Hindlimb muscle (tissue), 1 donor: Measurements from ENCODE around the gene GLRX. TPM values are rescaled to one million over a fixed set of nuclear protein-coding genes. Genes with fewer than 3 reads are reported as not detected.
A peak's percentile ranks its signal among the peaks of the same experiment; 100 is the strongest.
"Not testable (repeated sequence)": the region's sequence is repeated elsewhere in the genome, so short reads cannot be mapped to it uniquely, and the experiment has no call there.

Experiments used
- DNase-seq: peaks from one replicate; pipeline ENCODE4 v3.0.0-alpha.2; 2013
- polyA plus RNA-seq: library from polyadenylated mRNA; unstranded; fragments of 120-200 nt; gene quantifications from one replicate; pipeline ENCODE4 v1.2.1, GENCODE V29; 2013; ENCODE audit not compliant: insufficient read length

Gene GLRX
- polyA plus RNA-seq, 1 donor, result 11.3 TPM

- no peak for DNase-seq
These were observed 3.0 kb upstream of the GLRX start for GRCh38 chr5:95825495-95825894.

DNA sequence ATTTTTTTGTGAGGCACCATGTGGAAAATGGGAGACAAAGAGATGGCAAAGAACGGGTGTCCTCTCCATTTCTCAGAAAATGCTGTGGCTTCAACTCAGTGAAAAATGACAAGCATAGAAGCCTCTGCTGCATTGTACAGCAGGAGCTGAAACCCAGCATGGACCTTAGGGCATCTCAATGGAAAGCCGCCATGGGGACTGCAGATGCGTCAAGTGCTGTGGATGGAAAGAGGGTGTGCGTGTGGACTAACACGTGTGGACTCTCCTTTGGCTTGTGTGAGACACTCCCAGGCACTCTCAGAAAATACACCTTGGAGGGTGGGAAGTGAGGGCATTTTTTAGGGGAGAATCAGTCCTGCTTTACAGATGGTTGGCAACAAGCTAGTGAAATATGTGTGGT, 2.2 kb upstream of the GLRX start:
- DNase-seq, result no peak

DNA sequence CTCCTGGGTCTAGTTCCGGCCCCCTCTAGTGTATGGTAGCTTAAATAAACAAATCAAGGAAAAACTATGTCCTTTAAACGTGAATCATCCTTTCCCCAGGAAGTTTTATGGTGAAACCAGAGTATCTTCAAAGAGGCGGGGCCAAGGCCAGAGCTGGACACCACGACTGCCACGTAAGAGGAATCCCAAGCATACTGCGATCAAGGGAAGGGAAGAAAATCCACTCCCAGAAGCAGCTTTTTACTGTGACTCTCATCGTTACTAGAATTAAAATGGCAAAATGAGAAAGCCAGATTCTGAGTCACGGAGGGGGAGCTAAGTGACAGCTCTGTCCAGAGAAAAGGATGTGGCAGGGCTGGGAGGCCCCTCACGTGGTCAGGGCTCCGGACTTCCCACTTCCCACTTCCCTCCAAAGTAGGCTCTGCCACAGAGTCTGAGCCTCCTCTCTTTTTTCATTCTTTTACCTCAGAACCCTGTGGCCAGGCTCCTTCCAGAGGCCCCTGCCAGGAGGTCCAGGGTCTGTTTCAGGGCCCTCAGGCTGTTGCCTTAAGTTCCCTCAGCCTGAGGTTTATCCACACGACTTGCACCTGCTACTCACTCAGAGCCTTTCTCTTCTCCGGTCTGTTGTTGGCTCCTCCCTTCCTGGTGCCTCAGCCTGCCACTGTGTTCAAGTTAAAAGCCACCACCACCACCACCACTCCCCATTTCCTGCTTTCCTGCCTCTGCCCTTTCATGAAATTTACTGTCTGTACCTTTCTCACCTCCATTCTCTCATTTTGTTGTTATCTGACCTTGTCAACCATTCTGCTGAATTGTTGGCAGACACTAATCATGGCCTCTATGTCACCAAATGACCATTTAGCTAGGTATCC, 1.4 kb upstream of the GLRX start:
- peak; percentile 76 for DNase-seq

GRCh38 chr5:95823218-95823737, 752 bp upstream of the GLRX start:
- no peak for DNase-seq

GRCh38 chr5:95822043-95822541, 434 bp downstream of the GLRX start:
- DNase-seq, result peak; percentile 59

- no peak for DNase-seq
These were observed 1.2 kb downstream of the GLRX start for GRCh38 chr5:95821110-95822021.

DNA sequence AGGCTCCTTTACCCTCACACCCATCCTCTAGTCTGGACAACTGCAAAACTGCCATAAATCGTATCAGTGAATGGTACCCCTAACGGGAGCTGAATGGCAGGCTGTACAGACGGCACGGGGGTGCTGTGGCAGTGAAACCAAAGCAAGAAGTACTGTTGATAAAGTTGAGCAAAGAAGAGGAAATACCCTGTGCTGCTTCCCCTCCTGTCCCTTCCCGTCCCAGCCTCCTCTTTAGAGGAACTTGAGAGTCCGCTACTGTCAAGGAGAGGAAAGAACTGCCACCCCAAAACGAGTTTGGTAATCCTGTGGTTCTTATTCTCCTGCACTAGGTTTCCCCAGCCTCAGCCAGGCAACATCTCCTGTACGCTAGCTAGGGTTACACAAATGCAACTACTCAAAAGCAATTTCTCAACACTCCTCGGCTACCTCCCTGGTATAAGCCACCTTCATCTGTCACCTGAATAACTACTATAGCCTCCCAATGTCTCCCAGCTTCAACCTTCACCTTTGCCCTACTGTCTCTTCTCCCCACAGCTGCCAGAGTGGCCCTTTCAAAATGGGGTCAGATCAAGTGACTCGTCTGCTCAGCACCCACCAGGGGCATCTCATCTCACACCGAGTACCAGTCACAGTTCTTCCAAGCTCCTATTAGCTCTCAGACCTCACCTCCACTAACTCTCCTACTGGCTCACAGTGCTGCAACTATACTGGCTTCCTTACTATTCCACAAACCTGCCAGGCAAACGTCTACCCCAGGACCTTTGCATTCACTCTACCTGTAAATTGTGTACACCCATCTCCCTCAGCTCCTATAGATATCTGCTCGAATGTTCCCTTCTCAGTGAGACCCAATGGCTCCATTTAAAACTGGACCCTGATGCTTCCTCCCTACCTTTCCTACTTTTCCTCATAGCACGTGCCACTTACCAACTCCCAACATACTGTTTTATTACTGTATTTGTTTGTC, 4.1 kb downstream of the GLRX start:
- DNase-seq, result no peak

DNA sequence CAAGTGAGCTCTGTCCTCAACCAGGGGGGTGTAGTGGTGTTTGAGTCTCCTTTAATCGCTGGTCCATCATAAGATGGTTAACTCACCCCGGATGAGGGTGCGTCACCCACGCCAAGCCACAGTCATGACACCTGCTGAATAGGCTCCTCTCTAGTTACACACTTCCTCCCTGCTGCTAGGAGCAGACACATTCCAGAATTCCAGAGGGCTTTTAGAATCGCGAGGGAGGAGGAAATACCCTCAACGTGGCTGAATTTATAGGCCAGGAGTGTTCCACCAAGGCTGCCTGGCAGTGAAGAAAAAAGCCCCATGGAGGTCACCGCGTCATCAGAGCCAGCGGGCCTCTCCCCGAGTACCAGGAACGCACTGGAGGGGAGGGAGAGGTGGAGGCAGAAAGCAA, 5.1 kb downstream of the GLRX start:
- no peak for DNase-seq

DNA sequence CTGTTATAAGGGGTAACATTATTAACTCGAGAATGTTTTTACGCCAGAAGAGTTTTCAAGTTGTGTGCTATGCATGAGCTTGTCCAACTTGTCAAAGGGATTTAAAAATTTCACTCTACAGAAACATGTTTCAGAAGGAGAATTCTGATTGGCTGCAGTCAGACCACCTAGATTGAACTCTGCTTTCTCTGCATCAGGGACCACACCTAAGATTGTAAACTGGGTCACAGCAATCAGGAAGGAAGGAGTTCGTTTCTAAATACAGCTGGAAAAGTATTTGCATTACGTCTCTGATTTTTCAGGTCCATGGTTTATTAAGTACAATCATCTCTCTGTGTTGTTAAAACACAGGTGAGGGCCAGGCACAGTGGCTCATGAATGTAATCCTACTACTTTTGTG, 5.8 kb downstream of the GLRX start:
- DNase-seq, result no peak

- DNase-seq, result no peak
These were observed 6.2 kb downstream of the GLRX start for GRCh38 chr5:95816341-95816740.

- no peak for DNase-seq
These were observed 7.3 kb downstream of the GLRX start for GRCh38 chr5:95815155-95815729.

DNA sequence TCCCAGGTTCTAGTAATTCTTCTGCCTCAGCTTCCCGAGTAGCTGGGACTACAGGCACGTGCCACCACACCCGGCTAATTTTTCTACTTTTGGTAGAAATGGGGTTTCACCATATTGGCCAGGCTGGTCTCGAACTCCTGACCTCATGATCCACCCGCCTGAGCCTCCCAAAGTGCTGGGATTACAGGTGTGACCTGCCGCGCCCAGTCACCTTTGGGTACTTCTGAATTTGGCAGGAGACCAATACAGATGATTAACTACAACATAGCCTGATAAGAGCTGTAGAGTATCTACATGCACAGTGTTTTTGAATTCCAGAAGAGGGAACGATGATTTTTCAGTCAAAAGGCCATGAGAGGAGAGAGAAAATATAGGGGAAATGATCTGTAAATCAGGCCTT, 9.5 kb downstream of the GLRX start:
- DNase-seq, result not testable (repeated sequence)

DNA sequence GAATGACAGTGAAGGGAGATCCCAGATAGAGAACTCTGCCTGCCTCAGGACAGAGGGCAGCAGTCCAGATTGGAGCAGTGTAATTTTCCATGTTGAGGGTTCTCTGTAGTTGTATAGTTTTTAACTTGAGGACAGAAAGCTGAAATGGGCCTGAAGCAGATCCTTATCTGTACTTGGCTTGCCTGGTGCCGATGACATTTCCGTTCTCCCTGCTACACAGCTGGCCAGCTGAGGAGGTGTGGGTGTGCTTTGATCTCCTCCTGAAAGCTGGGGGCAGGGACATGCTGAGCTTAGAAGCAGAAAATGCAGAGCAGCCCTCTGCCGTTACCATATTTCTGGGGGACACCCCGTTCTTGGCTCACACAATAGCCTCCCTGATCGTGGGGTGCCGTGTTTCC, 10.5 kb downstream of the GLRX start:
- DNase-seq, result no peak

DNA sequence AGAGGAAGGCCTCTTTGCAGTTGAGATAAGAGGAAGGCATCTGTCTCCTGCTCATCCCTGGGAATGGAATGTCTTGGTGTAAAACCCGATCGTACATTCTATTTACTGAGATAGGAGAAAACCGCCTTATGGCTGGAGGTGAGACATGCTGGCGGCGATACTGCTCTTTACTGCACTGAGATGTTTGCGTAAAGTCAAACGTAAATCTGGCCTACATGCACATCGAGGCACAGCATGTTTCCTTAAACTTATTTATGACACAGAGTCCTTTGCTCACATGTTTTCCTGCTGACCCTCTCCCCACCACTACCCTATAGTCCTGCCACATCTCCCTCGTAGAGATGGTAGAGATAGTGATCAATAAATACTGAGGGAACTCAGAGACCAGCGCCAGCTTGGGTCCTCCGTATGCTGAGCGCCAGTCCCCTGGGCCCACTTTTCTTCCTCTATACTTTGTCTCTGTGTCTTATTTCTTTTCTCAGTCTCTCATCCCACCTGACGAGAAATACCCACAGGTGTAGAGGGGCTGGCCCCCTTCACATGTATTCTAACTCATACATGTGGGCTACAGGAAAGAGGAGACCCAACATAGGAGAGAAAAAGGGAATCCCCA, 11.0 kb downstream of the GLRX start:
- DNase-seq, result not testable (repeated sequence)

DNA sequence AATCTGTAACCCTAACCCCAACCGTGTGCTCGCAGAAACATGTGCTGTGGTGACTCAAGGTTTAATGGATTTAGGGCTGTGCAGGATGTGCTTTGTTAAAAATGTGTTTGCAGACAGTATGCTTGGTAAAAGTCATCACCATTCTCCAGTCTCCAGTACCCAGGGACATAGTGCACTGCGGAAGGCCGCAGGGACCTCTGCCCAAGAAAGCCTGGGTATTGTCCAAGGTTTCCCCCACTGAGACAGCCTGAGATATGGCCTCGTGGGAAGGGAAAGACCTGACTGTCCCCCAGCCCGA, 11.5 kb downstream of the GLRX start:
- DNase-seq, result not testable (repeated sequence)

GRCh38 chr5:95810305-95811125, 12.0 kb downstream of the GLRX start:
- DNase-seq, result no peak

DNA sequence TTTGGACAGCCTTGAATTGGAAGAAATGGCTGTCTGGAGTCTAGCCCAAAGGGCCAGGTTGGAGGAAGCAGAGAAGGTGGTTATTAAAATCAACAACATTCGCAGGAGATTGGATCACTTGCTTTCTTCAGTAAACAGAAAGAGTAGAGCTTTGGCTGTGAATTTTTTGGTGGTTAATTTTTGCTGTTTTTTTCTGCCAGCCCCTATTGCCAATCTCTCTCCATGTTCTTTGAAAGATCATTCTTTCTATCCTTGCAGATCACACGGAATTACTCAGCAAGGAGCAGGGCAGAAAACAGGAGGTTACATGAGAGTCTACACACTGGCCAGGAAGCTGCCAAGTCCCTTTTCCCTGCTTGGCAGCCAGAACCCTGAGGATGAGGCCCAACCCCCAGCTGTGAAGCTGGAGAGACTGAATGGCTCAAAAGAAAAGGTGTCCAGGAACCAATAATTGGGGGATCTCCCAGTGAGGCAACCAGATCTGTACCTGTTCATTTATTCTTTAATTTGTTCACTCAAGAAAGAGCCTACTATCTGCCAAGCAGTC, 13.0 kb downstream of the GLRX start:
- DNase-seq, result no peak

DNA sequence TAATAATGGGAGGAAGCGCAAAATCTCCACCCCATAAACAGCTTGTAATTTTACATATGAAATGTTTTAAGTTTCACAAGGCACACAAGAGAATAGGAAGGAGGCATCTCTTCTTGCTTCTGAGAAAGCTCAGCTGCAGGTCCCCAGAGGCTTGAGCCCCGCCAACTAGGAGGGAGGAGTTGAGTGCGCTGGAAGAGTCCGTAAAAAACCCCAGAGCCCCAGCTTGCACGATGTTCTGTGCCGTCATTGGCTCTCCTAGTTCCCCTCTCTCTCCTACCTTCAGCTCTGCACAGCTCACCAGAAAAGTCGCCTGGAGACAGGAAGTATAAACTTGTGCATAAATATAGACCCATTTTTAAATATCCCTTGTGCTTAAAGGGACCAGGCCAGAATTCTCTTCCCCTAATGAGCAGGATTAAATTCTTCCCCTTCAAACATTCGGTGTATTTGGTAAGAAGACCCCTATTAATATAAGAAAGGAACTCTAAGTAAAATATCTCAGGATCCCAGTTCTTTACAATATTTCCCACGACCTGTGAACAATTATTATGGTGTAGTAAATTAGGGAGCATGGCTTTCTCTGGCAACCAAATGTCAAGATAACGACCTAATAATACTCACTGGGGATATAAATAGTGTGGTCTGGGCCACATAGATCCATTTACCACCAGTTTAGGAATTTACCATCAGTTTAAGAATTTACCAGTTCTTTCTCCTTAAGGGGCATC, 13.7 kb downstream of the GLRX start:
- DNase-seq, result peak; percentile 78

DNA sequence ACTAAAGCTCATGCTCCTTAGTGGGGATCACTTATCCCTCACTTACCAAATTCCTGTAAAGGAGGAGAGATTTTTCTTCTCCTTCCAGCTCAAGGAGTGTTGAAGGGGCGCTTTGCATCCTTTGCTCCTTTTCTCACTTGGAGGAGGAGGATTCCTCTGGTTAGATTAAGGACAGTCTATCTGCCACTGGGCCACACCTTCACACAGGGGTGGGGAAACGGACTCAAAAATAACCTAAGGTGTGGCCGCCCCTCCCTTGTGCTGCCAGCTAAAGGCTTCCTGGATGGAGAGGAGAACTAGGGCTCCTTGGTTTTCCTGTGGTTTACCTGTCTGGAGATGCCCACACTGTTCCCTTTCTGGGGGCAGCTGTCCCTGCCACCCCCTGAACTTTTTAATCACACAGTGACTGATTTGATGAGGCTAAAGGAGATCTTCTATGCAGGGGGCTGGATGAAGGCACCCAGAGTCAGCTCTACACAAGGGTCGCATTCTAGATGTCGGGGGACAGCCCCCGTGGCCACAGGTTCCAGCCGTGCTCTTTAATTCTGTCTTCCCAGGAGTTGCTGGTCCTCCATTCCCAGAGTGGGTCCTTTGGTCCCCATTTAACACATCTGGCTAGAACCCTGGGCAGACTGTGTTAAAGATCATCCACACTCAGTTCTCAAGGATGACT, 14.4 kb downstream of the GLRX start:
- no peak for DNase-seq
